ENCODE data around the gene IQGAP3.
"Not testable (repeated sequence)": the region's sequence is repeated elsewhere in the genome, so short reads cannot be mapped to it uniquely, and the experiment has no call there.

Gene IQGAP3

DNA sequence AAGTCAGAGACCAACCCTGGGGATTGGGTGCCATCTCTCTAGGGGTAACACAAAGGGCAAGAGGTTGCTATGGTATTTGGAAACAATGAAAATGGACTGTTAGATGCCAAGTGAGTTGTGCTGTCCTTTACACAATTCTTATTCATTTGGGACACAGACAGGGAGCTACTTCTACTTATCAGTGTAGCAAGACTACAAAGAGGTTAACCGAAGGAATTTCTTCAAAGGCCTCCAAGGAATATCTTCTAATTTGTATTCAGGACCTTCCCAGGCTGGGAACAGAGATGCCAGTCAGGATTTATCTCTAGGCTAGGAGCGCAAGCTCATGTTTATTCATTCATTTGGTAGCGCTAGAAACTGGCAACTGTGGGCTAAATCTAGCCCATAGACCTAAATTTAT, 21.8 kb upstream of the IQGAP3 start:
- DNase-seq (ENCODE audit: low spot score): no peak

DNA sequence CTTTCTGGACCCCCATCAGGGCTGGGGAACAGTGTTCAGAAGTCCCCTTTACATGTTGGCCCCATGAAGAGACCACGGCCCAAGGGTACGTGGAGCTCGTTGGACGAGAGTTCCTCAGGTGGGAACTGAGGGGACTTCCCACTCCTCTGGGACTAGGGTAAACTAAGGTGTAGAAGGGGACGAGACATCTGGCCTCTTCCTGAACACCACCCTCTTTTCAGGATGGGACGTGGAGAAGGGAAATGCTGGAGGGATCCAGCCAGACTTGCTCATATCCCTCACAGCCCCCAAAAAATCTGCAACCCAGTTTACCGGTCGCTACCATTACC, 21.3 kb upstream of the IQGAP3 start:
- no peak for DNase-seq (ENCODE audit: low spot score)

DNA sequence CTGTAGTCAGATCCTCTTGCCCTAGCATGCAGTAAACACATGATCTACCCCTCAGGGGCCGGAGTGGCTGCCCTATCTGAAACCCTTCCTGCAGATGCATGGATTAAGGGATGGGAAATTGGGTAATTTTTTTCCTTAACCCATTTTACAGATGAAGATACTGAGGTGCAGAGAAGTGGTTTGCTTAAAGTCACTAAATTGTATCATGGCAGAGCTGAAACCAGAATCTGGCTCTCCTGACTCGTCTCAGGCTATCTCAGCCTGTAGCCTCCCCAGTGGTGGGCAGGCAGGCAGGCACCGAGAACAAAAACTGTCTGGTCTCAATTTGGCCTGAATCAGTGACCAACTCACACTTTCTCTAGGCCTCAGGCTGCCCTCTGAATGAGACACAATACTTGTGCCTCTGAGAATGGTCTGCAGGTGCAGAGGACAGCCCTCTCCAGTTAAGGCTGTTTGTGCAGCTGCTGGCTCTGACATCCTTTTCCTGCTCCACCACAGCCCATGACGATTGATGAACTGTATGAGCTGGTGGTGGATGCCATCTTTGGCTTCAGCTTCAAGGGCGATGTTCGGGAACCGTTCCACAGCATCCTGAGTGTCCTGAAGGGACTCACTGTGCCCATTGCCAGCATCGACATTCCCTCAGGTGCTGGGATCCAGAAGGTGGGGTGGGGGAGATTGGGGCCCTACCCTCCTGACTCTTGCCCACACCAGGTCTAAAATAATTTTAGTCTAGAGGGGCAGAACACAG, 20.7 kb upstream of the IQGAP3 start:
- DNase-seq (ENCODE audit: low spot score): no peak

DNA sequence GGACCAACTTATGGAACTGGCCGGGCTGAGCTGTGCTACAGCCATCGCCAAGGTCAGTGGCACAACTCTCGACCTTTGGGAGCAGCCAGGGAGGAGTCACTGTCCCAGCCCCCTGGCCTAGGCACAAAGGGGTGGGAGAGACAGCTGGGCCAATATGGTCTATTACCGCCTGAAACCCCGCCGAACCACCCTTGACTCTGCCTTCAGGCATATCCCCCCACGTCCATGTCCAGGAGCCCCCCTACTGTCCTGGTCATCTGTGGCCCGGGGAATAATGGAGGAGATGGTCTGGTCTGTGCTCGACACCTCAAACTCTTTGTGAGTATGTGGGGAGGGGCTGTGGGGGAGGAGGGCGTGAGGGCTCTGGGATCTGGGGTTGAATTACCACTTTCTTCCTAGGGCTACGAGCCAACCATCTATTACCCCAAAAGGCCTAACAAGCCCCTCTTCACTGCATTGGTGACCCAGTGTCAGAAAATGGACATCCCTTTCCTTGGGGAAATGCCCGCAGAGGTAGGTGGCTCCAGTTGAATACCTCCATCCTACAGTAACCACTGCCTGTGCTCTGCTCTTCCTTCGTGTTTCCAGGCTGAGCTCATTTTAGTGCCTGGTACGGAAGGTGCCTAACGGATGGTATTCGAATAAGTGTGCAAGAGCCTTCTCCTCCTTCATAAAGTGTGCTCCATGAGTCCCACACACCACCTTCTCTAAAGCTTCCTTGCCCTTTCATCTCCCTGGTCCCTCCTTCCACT, 20.0 kb upstream of the IQGAP3 start:
- DNase-seq (ENCODE audit: low spot score): no peak

DNA sequence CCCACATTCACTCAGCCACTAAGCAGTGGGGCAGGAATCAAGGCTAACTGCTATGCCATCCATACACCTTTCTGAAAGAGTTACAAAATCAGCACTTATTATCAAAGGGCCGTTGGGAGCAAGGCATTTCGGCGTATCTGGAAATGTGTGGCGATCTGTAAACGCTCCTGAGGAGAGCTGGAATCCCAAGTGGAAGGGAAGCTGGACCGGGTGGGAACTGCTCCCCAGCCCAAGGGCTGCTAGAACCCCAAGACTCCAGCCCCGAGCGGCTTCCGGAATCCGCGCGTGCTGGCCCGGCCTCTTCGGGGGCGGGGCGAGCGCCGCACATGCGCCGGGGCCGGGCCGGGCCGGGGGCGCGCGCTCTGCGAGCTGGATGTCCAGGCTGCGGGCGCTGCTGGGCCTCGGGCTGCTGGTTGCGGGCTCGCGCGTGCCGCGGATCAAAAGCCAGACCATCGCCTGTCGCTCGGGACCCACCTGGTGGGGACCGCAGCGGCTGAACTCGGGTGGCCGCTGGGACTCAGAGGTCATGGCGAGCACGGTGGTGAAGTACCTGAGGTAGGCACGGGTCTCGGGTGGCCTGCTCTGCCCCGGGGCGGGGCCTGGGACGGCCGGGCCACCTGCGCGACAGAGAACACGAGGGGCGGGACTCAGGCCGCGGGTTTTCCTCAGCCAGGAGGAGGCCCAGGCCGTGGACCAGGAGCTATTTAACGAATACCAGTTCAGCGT, 19.2 kb upstream of the IQGAP3 start, which contains the start of gene NAXE:
Gene NAXE (plus strand): TSS at position 345 of the 726 bp plus-strand sequence. CDS start 29 bp downstream, at position 374.
- peak; percentile 56 for DNase-seq (ENCODE audit: low spot score)

DNA sequence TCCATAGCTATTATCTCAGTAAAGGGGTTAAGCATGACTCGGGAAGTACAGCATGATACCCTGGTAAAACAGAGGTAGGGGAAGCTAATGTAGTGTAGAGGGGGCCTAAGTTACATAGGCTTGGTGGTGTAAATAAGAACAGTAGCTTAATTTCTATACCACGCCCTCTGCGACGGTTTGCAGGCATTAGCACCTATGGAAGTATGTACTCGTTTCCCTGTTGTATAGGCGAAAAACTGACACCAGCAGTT, 18.7 kb upstream of the IQGAP3 start:
- no peak for DNase-seq (ENCODE audit: low spot score)

DNA sequence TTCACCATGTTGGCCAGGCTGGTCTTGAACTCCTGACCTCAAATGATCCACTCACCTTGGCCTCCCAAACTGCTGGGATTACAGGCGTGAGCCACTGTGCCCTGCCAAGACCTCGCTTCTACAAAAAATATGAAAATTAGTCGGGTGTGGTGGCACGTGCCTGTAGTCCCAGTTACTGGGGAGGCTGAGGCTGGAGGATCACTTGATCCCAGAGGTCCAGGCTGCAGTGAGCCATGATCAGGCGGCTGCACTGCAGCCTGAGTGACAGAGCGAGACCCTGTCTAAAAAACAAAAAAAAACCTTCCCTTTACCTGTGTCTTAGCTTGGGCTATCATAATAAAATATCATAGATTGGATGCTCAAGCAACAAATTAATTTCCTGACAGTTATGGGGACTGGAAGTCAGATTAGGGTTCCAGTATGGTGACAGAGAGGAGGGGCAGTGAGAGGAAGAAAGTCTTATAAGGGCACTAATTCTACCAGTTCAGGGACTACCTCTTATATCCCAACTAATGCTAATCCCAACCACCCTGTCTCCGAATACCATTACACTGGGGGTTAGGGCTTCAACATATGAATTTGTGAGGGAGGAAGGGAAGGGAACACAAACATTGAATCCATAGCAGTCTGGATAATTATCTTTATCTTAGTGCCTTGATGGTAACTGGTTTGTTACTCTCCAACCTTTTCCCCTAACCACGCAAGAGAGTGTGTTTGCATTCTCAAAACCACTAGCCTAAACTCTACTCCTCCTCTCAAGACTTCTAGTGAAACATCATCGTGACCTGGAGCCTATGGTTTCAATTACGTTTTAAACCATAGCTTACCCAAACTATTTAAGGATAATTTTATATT, 18.2 kb upstream of the IQGAP3 start:
- DNase-seq (ENCODE audit: low spot score): no peak

DNA sequence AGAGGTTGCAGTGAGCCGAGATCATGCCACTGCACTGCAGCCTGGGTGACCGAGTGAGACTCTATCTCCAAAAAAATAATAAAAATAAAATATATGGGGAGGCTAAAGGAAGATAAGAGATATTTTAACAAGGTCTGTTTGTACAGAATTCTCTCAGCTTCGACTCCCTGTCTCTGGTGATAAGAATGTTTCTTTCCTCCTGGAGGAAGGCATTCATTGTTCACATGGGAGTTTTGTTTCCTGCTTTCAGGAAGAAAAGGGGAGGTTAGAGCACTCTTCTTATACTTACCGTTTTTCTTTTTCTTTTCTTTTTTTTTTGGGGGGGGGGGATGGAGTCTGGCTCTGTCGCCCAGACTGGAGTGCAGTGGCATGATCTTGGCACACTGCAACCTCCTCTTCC, 17.2 kb upstream of the IQGAP3 start:
- no peak for DNase-seq (ENCODE audit: low spot score)

DNA sequence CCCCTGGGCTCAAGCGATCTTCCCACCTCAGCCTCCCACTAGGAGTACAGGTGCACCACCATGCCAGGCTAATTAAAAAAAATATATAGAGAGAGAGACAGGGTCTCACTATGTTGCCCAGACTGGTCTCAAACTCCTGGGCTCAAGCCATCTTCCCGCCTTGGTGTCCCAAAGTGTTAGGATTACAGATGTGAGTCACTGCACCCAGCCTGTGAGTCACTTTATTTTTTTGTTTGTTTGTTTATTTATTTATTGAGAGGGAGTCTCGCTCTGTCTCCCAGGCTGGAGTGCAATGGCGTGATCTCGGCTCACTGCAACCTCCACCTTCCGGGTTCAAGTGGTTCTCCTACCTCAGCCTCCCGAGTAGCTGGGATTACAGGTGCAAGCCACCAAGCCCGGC, 15.6 kb upstream of the IQGAP3 start:
- not testable (repeated sequence) for DNase-seq (ENCODE audit: low spot score)

DNA sequence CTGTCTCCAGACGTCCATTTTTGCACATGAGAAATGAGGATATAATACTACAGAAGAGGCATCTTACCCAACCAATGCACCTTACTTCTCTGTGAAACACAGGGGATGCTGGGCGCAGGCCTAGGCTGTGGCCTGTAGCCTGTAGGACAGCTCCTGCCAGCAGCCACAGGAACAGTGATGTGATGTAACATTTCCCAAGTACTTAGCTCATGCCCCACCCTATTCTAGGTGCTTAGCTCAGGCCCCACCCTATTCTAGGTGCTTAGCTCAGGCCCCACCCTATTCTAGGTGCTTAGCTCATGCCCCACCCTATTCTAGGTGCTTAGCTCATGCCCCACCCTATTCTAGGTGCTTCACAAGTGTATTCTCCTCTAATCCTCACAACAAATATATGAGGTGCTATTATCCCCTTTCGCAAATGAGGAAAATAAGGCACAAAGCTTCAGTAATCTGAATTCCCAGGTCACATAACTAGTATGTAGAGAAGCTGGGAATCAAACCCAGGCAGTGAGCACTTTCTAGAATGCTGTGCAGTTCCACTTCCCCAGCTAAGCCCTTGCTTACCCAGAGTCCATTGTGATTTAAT, 14.6 kb upstream of the IQGAP3 start:
- no peak for DNase-seq (ENCODE audit: low spot score)

DNA sequence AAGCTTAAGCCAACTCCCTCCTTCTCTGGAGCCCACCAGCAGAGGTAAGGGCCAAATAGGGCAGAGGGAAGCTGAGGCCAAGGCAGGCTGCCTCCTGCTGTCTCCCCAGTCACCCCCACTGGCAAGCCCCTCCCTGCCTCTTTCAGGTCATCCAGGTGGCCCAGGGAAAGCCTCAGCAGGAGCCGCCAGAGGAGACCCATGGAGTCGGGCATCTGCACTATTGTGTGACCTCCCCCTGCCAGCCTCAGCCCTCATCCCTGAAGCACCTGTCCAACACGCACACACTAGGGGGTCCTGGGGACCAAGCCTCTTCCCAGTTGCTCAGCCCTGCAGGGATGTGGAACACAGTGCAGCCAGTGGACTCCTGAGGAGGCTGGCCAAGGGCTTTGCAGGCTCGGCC, 14.0 kb upstream of the IQGAP3 start:
- DNase-seq (ENCODE audit: low spot score): no peak

DNA sequence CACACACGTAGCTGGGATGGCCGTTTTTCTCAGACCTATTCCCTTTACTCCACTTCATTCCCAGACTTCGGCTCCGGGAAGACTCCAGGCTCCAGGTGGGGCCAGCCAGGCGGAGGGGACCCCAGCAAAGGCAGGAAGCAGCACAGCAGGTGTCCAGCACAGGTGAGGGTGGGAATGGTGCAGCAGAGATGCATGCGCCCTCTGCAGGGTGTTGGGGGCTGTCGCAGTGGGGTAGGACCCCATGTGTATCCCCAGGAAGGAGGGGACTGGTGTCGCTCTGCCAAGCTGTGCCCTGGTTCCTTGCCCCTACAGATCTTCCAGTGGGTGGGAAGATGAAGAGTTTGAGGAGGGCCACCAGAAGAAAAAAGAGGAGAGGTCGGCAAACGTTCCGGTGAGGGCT, 12.4 kb upstream of the IQGAP3 start:
- no peak for DNase-seq (ENCODE audit: low spot score)

DNA sequence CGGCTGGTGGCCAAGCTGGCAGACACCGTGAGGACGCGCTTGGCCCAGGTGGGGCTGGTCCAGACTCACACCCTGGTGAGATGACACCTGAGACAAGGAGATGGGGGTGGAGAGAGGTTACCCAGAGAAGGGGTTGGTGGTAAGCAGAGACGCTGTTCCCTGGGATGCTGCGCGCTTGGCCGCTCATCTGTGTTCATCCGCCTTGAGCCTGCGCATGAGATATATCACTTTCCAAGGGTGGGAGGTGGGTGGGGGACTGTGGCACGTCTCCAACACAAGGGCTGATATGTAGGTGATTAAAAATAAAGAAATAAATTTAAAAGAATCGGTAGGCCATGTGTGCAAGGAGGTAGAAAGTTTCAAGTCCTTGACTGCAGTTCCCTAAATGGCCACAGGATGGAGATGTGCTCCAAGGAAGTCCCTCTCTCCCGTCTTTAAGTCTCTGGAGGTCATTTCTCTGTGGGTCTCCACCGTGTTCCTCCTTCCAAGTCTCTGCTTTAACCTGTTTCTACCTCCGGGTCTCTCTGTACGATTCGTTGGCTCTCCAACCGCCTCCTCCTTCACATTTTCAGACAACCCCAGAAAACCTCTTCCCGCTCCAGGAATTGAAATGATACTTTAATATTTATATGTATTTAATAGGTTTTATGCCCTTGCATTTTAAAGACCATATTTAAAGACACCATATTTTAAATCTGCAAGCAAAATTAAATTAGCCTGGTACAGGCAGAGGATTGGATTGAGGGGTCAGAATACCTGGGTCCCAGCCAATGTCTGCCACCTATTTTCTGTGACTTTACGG, 11.7 kb upstream of the IQGAP3 start:
- peak; percentile 81 for DNase-seq (ENCODE audit: low spot score)

DNA sequence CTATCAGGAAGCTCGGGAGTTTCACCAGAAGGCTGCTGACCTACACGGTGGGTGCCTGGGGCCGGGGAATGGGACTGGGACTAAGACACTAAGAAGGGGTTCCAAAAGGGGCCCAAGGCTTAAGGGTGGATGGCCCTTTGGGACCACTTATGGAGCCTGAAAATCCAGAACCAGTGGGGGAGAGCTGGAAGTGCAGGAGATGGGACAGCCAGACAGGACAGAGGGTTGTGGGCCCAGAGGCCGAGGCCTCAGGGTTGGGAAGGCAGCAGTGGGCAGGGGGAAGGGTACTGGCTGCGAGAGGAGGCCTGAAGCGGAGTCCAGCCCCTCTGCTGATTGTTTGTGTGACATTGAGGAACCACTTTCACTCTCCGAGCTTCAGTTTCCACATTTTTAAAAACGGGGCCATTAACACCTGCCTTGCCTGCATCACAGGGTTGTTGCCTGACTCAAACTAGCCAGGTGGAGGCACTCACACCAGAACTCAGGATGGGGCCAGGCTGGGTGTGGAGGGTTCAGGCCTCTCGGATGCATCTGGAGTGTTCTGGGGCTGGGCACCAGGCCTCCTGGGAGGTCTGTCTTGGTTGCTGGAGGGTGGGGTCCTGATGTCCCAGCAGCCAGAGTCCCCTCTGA, 10.1 kb upstream of the IQGAP3 start:
- DNase-seq (ENCODE audit: low spot score): no peak

DNA sequence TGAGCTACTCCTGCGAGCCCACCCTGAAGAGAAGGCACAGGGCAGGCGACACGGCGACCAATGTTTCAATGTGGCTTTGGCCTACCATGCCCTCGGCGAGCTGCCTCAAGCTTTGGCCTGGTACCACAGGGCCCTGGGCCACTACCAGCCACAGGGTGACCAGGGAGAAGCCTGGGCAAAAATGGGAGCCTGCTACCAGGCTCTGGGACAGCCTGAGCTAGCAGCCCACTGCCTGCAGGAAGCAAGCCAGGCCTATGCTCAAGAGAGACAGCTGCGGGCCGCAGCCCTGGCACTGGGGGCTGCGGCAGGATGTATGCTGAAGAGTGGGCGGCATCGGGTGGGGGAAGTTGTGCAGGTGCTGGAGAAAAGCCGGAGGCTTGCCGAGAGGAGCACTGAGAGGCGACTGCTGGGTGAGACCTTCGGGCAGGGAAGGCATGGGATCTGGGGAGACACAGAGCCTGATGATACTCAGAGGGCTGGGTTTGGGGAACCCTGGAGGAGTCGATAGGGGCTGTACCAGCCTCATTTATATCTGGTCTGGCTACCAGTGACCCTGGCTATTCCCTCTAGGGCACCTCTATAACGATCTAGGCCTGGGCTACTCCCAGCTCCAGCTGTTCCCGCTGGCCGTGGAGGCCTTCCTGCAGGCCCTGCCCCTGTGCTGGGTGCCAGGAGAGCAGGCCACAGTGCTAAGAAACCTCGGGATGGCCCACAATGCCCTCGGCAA, 9.5 kb upstream of the IQGAP3 start:
- no peak for DNase-seq (ENCODE audit: low spot score)

DNA sequence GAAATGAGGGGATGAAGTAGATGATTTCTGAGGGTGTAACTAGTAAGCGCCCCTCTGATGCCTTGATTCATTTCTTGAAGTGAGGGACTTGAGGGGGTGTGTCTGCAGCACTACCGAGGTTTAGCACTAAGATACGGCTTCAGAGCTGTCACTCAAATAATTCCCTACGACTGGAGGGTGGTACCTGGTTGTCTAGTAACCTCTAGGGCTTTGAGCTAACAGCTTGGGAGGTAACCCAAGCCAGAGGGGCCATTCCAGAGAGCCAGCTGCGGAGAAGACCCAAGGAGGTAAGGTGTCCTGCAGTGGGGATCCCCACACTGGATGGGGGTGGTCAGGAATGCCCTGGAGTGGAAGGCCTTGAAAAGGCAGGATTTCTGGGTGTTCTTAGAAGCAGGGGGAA, 7.1 kb upstream of the IQGAP3 start, which contains the start of gene TTC24:
Gene TTC24 (plus strand): TSS at position 252 of the 400 bp plus-strand sequence. CDS start 1,642 bp downstream, outside the sequence.
- no peak for DNase-seq (ENCODE audit: low spot score)

DNA sequence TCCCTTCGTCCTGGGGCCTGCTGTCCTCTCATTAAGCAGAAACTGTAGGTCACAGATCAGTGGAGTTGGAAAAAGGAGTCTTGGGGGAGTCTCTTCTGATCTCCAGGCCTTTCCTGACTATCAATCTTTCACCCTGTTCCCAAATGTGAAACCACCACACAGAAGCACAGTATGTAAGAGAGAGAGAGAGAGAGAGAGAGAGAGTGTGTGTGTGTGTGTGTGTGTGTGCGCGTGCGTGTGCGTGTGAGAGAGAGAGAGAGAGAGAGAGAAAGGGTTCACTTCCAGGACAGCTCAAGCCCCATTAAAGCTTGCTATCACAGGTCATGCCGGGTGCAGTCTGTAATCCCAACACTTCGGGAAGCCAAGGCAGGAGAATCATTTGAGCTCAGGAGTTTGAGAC, 5.7 kb upstream of the IQGAP3 start:
- DNase-seq (ENCODE audit: low spot score): no peak

DNA sequence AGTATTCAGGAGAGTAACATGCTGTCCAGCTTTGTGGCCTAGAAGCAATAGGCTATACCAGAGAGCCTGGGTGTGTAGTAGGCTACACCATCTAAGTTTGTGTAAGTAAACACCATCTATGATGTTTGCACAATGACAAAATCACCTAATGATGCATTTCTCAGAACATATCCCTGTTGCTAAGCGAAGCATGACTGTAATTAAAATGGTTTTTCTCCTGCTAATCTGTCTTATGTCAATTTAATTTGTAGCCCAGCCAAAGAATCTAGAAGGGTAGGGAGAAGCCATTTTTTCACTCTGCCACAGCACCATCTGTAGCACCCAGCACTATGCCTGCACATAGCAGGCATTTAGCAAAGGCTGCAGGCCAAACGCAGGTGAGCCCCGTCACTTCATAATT, 5.2 kb upstream of the IQGAP3 start:
- DNase-seq (ENCODE audit: low spot score): no peak

DNA sequence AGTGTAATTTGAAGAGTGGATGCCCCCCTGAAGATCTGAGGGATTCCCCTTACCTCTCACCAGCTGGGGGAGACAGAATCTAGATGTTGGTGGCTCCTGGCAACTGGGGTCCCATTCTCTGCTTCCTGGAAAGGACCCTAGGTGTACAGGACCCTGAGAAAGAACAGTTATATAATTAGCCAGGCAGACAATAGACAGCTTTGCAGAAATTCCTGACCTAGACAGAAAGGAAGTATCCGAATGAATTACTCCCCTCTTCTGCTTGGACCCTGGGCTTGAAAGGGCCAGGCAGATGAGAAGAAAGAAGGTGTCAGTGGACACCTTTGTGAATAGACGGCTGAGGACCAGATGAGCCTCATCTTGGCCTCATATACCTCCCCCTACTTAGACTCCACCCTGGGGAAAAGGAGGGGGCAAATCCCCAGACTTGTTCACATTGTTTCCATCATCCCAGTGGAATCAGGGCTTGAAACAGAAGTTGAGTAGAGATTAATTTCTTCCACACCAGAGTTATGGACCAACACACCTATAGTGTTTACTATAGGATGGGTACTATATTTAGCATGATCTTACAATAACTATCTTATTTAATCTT, 1.8 kb upstream of the IQGAP3 start:
- DNase-seq (ENCODE audit: low spot score): no peak

DNA sequence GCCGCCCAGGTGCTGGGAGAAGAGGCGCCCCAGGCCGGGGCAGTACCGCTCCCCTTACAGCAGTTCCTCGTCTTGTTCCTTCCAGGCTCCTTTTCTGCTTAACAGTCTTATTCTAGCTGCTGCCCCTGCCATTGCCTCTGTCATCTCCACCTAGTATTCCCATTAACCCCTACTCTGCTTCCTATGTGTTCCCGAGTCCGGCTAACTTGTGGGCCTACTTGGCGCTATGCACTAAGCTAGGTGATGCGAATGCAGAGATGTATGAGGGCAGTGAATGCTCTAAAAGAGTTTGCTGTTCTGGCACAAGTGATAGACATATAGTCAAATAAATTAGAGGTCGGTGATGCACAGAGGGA, 276 bp upstream of the IQGAP3 start:
- no peak for DNase-seq (ENCODE audit: low spot score)

All from hematopoietic multipotent progenitor cell treated with erythropoietin and hydrocortisone succinate and interleukin-3 and kit ligand, for 17 days (in vitro differentiated cells).